Tibial artery (tissue), 4 donors: ENCODE results near the gene C1QTNF12.

Experiments
- DNase-seq, 2 donors: peaks; one replicate each; pipeline ENCODE4 v3.0.0-alpha.2; 2019
- H3K27ac ChIP-seq, 2 donors: fragments of 200-600 bp; sonication (generic) in 1 of 2; 1 replicate in 1 of 2; 2 replicates in 1 of 2; pipeline ENCODE4 v1.5.1; 2018 to 2019; ENCODE audit warnings: mild to moderate bottlenecking in 1 of 2
- H3K27me3 ChIP-seq, 2 donors: fragments of 200-600 bp; sonication (generic) in 1 of 2; one replicate each; pipeline versions ENCODE4 v1.5.1 to v1.6.0; 2016 to 2019
- H3K36me3 ChIP-seq, 3 donors: fragments of 200-600 bp; sonication (generic) in 2 of 3; one replicate each; pipeline ENCODE4 v1.5.1; 2016 to 2019; ENCODE audit warnings: mild to moderate bottlenecking in 2 of 3
- H3K4me1 ChIP-seq, 4 donors: fragments of 200-600 bp; sonication (generic) in 2 of 4; 1 replicate in 3 of 4; 2 replicates in 1 of 4; pipeline ENCODE4 v1.5.1; 2016 to 2019
- H3K4me3 ChIP-seq, 2 donors: fragments of 200-600 bp; sonication (generic) in 1 of 2; 1 replicate in 1 of 2; 2 replicates in 1 of 2; pipeline ENCODE4 v1.5.1; 2018 to 2019; ENCODE audit warnings: mild to moderate bottlenecking in 2 of 2
- H3K9me3 ChIP-seq, 3 donors: fragments of 200-600 bp; sonication (generic) in 1 of 3; one replicate each; pipeline ENCODE4 v1.5.1; 2016 to 2019
- CTCF ChIP-seq, 2 experiments: fragments of 200-600 bp in 1 of 2; fragments of 450-650 bp in 1 of 2; IDR thresholded peaks; one replicate each; pipeline ENCODE4 v1.5.1; 2017 to 2019; ENCODE audit warnings: antibody characterized with exemption in 2 of 2, mild to moderate bottlenecking in 1 of 2, moderate library complexity in 1 of 2
- intact Hi-C: fragments of 100-400 bp; cut with DNase I; formaldehyde crosslinking; loops from one replicate; pipeline ENCODE4 v1.15.0; 2023; ENCODE audit warnings: low total_unique reads

Gene C1QTNF12

GRCh38 chr1:1273512-1274298, 27.2 kb upstream of the C1QTNF12 start, which contains the start of gene UBE2J2:
TSS of gene UBE2J2 (minus strand) at chr1:1273854. CDS start at chr1:1267992, 5,862 bp downstream.
- Histone ChIP-seq H3K4me1 (peaks cover 4 to 50% (median 41%) of the 10 kb centered on the region in 4 donors), H3K4me3 (peak within 1 kb of the TSS; percentile 80 to 86), H3K9me3 (no peaks in the 10 kb centered on the region), H3K27ac (peak within 1 kb of the TSS; percentile 76 to 78), H3K27me3 (no peaks in the 10 kb centered on the region), H3K36me3 (peaks cover 0 to 2% (median under 1%) of the 10 kb centered on the region in 3 donors)
- intact Hi-C loops: no loop called here
- TF ChIP-seq CTCF (IDR thresholded peaks at IDR 0.05): no peak
- peak; percentile 93 to 97 for DNase-seq

- Histone ChIP-seq H3K36me3 (peaks cover 0 to 8% (median 5%) of the 10 kb centered on the region in 3 donors), H3K27ac (peak overlapping the region; percentile 76 to 78), H3K27me3 (no peaks in the 10 kb centered on the region), H3K9me3 (no peaks in the 10 kb centered on the region), H3K4me3 (peak overlapping the region; percentile 80 to 86), H3K4me1 (peaks cover 4 to 53% (median 41%) of the 10 kb centered on the region in 4 donors)
- no peak for TF ChIP-seq CTCF (IDR thresholded peaks at IDR 0.05)
- DNase-seq: no peak
- intact Hi-C loops: no loop called here
Observed at GRCh38 chr1:1273209-1273511, 26.6 kb upstream of the C1QTNF12 start.

GRCh38 chr1:1272341-1273208, 26.1 kb upstream of the C1QTNF12 start:
- no peak for DNase-seq
- Histone ChIP-seq H3K27me3 (no peaks in the 10 kb centered on the region), H3K4me3 (peak overlapping the region; percentile 80 to 86), H3K9me3 (no peaks in the 10 kb centered on the region), H3K36me3 (peaks cover under 1 to 14% (median 10%) of the 10 kb centered on the region in 3 donors), H3K27ac (peak overlapping the region; percentile 76 to 78), H3K4me1 (peaks cover 4 to 54% (median 41%) of the 10 kb centered on the region in 4 donors)
- intact Hi-C loops: no loop called here
- TF ChIP-seq CTCF (IDR thresholded peaks at IDR 0.05): no peak

GRCh38 chr1:1270813-1271212, 24.3 kb upstream of the C1QTNF12 start:
- DNase-seq: no peak
- TF ChIP-seq CTCF (IDR thresholded peaks at IDR 0.05): no peak
- Histone ChIP-seq H3K4me3 (peak overlapping the region in 1 of 2 donors; percentile 3), H3K36me3 (peaks cover 3 to 31% (median 20%) of the 10 kb centered on the region in 3 donors), H3K4me1 (peaks cover 4 to 59% (median 41%) of the 10 kb centered on the region in 4 donors), H3K9me3 (no peaks in the 10 kb centered on the region), H3K27me3 (no peaks in the 10 kb centered on the region), H3K27ac (no peak overlapping the region)
- intact Hi-C loops: no loop called here

- no peaks in the 10 kb centered on the region for H3K9me3 ChIP-seq
- no peaks in the 10 kb centered on the region for H3K27me3 ChIP-seq
- peaks cover 4 to 57% (median 45%) of the 10 kb centered on the region in 3 donors for H3K36me3 ChIP-seq
- intact Hi-C loops: no loop called here
- TF ChIP-seq CTCF (IDR thresholded peaks at IDR 0.05): no peak
- DNase-seq: no peak
- no peak overlapping the region for H3K4me3 ChIP-seq
- no peak overlapping the region for H3K27ac ChIP-seq
- peaks cover 4 to 50% (median 33%) of the 10 kb centered on the region in 4 donors for H3K4me1 ChIP-seq
Observed at GRCh38 chr1:1268284-1268682, 21.8 kb upstream of the C1QTNF12 start.
